GM12865 (cell line): ENCODE results near the gene ZC3H18.

Experiments
- DNase-seq: peaks from one replicate; pipeline ENCODE4 v3.0.0; 2010; ENCODE audit warnings: low read depth
- H3K4me3 ChIP-seq: 2 replicates; pipeline ENCODE4 v1.5.1; 2011; ENCODE audit warnings: mild to moderate bottlenecking, low read depth, low read length, control low read depth
- CTCF ChIP-seq: IDR thresholded peaks from 2 replicates; pipeline ENCODE4 v1.5.1; 2011; ENCODE audit warnings: low read length, control low read depth, low read depth, inconsistent platforms; ENCODE audit not compliant: insufficient read depth; ENCODE audit errors: missing control alignments

ZC3H18 gene

GRCh38 chr16:88623858-88624257 is 53.7 kb downstream of the ZC3H18 start:
- no peak for TF ChIP-seq CTCF
- no peak overlapping the region for H3K4me3 ChIP-seq
- DNase-seq, result no peak

- no peak overlapping the region for H3K4me3 ChIP-seq
- TF ChIP-seq CTCF, result no peak
- DNase-seq, result no peak
Measured at GRCh38 chr16:88624481-88624880, 54.3 kb downstream of the ZC3H18 start.

GRCh38 chr16:88624977-88625576 is 54.9 kb downstream of the ZC3H18 start:
- H3K4me3 ChIP-seq, result no peak overlapping the region
- no peak for TF ChIP-seq CTCF
- DNase-seq, result no peak

- TF ChIP-seq CTCF, result no peak
- DNase-seq, result no peak
Measured at GRCh38 chr16:88626646-88627045, 56.4 kb downstream of the ZC3H18 start.

GRCh38 chr16:88627531-88628411 is 57.6 kb downstream of the ZC3H18 start:
- no peak for TF ChIP-seq CTCF
- no peak overlapping the region for H3K4me3 ChIP-seq
- DNase-seq, result no peak

More at GRCh38 chr16:88626646-88627045, 56.4 kb downstream of the ZC3H18 start:
- H3K4me3 ChIP-seq, result no peak overlapping the region

GRCh38 chr16:88628512-88628974 is 58.3 kb downstream of the ZC3H18 start:
- H3K4me3 ChIP-seq, result no peak overlapping the region
- TF ChIP-seq CTCF, result peak; percentile 47
- no peak for DNase-seq

- TF ChIP-seq CTCF, result no peak
- no peak for DNase-seq
- no peak overlapping the region for H3K4me3 ChIP-seq
Measured at GRCh38 chr16:88629835-88630234, 59.6 kb downstream of the ZC3H18 start.
